ENCODE results near the gene COL18A1. TPM values are rescaled to one million over a fixed set of nuclear protein-coding genes. Genes with fewer than 3 reads are reported as not detected.

The COL18A1 gene
- total RNA-seq, result 398 and 480 TPM in 2 replicates

DNA sequence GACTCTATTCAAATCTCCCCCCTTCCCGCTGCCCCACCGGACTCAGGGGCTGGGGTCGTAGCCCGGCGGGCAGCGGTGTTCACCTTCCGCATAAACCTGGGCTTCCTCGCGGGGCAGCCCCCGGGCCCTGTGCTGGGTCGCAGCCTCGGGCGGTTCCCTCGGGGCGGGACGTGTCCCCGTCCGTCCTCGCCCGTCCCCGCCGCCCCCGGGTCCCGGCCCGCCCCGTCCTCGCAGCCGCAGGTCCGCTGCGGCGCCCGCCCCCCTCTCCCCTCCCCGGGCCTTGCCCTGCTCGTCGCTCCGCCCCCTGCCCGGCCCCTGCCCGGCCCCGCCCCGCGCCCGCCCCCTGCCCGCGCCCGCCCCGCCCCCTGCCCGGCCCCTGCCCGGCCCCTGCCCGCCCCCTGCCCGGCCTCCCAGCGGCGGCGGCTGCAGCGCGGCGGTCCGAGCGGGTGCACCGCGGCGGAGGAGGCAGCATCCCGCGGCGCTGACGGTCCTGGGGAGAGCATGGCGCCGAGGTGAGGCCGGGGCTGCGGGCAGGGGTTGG lies at the start of gene COL18A1:
TSS of gene COL18A1 (plus strand) at position 436 of the 541 bp plus-strand sequence. CDS start at position 502, 66 bp downstream.

DNA sequence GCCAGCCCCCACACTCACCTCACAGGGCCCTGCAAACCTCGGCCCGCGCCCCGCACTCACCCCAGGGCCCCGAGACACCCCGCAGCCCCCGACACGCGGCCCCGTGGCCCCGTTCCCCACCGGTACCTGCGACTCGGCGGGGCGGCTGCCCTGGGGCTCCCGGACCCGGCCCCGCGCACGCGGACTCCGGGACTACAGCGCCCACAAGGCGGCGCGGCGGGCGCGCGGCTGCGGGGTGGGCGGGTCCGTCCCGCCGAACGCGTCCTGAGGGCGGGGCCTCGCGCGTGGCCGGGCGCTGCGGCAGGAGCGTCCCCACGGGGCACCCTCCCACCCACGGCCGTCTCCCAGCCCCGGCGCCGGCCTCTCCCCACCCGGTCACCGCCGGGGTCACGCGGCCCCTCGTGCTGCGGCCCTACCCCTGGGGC lies 137.3 kb downstream of the COL18A1 start, which contains the start of gene SLC19A1:
TSS of gene SLC19A1 (minus strand) at position 199 of the 425 bp plus-strand sequence. CDS start 4,481 bp downstream, outside the sequence.

Small RNAs within 50 kb of the gene (small RNA-seq; reads per million reads assigned to genes)
- gene MIR6815 (0.13 reads per million), gene MTCO1P3 (0.21 reads per million)

Other genes with a start within 250 kb of the COL18A1 start
- 31.8 and 34.0 TPM in 2 replicates for gene POFUT2, start 117.3 kb upstream of the COL18A1 start, total RNA-seq
- gene SLC19A1, start 137.3 kb downstream of the COL18A1 start, total RNA-seq, result 18.8 and 19.6 TPM in 2 replicates
- gene PCBP3, start 238.6 kb downstream of the COL18A1 start, total RNA-seq, result 0.38 TPM in 1 of 2 replicates, not detected in the other

All from vein endothelial cell (primary cell).